Stimulated activated CD4-positive, alpha-beta T cell treated with anti-CD3 and anti-CD28 coated beads, Interleukin-1b, Interleukin-23, amount 100 ng/mL, for 48 hours (primary cell): ENCODE data around the gene NFATC2.
"Not testable (repeated sequence)": the region's sequence is repeated elsewhere in the genome, so short reads cannot be mapped to it uniquely, and the experiment has no call there.

Experiments
- DNase-seq: peaks from one replicate; pipeline ENCODE4 v3.0.0-alpha.2; 2020

Gene NFATC2

GRCh38 chr20:51567622-51568021 lies 25.1 kb upstream of the NFATC2 start:
- no peak for DNase-seq

DNA sequence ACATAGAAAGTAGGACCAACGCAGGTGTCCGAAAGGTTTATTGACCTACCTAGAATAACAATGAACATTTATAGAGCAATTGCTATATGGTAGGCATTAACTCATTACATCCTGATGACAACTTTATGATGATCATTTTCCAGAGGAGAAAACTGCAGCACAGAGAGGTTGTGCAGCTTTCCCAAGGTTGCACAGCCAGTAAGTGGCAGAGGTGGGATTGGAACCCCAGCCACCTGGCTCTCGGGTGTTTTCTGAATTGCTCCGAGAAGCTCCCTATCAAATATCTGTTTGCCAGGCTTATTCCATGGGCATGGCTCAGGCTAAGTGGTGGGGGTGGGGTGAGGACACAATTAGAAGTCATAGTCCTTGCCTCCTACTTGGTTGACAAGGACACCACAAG lies 24.1 kb upstream of the NFATC2 start:
- no peak for DNase-seq

DNA sequence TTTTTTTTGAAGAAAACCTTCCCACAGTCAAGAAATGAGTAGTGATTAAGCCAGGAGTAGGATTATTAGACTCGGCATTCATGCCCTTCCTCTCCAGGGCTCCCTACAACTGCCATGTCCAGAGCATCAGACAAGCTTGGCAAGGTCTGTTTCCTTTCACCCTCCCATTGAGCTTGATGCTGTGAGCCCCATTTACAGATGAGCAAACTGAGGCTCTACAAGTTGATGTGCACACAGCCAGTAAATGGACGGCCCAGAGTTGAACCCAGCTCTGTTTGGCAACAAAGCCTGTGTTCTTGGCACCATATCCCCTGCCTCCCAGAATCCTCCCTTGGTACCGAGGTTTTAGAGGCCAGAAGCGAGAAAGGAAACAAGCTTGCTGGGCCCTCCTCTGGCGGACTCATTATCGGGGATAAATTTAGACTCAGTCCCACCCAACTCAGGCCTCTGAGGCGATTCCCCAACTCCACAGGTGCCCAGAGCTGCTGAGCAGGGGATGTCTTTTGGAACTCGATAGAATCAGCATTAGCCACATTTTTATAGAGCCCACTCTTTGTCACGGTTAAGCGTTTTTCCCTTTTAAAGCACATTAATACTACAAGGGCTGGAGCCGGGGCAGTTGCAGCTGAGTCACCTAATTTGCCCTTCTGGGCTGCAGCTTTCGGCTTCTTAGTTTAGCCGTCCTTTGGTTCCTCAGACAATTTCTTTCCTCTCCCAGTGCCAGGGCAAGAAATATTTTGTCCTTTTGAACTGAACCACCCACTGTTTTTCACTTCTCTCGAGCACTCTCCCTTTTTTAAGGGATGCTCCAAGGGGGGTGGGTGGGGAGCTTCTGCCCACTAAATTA lies 23.0 kb upstream of the NFATC2 start:
- no peak for DNase-seq

DNA sequence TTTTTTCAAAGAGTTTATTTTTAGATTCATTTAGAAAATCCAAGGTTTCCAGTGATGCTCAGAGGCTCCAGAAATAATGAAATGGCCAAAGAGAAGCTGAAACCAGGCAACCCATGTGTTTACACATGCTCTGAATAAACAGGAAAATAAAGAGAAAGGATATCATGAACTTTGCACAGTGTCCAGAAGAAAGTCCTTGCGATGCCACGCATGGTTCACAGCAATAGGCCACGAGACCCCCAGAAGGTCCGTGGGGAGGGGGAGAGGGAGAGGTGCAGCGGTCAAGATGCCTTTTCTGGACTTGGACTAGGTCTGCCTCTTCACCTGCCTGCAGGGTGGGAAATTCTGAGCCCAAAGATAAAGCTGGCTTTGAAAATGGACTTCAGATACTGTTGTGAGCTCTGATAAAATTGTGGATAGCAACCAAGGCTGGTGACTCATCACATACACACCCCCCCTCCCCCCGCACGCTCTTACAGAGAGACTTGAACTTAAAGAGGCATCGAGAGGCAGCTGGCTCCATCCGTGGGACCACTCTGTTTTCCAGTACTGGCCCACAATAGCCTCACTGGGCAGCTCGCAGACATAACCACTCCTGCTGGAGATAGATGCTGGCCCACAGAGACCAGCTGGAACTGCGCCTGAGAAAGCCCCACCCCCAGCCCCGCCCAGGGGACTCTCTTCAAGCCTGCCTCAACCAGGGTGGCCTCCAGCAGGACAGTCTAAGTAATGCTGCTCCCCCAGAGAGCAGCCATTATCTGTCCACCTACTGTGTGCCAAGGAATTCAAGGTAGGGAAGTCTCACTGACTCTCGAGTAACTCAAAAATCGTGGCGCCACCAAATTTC lies 21.2 kb upstream of the NFATC2 start:
- DNase-seq: no peak

- no peak for DNase-seq
Observed at GRCh38 chr20:51563174-51563485, 20.6 kb upstream of the NFATC2 start.

- DNase-seq: no peak
Observed at GRCh38 chr20:51562332-51563173, 20.0 kb upstream of the NFATC2 start.

DNA sequence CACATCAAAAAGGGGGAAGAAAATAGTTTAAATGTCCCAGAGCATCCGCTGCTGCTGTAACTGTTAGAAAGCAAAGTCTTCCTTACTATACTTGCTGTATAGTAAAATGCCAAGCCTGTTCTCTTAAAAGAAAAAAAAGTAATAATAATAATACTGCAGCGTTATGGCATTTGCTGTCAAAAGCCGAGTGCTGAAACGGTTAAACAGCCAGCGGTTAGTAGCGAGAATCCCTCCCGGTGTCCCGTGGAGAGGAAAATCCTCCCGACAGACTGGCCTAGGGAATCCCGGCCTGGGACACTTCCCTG lies 19.5 kb upstream of the NFATC2 start:
- DNase-seq: no peak

DNA sequence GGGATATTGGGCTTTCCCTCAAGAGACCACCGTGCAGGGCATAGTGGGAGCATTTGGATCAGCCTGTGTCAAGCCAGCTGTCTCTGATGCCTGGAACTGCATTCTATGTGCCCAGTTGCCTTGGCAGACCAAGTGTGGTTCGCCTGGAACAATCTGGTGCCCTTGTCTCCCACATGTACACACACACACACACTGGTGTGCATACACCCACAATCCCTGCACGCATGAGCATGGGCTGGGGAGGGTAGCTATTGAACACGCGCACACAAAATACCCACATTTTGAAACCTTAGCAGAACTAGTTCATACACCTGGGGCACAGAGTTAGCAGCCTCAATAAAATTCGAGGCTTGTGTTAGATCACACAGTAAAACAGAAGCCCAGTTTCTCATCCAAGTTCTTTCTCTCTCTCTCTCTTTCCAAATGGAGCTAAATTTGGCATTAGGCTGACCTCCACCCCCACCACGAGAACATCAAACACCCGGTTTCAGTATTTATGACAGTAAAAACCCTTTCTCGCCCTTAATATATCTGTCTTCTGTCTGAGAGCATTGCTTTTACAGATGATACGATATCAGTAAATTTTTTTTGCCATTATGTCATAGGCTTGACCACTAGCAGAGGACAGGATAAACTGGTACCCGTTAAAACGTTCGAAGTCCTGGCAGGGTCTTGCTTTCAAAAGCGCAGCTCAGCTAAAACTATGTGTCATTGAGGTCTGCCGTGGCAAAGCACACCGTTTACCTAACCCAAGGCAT lies 18.2 kb upstream of the NFATC2 start:
- DNase-seq: no peak

DNA sequence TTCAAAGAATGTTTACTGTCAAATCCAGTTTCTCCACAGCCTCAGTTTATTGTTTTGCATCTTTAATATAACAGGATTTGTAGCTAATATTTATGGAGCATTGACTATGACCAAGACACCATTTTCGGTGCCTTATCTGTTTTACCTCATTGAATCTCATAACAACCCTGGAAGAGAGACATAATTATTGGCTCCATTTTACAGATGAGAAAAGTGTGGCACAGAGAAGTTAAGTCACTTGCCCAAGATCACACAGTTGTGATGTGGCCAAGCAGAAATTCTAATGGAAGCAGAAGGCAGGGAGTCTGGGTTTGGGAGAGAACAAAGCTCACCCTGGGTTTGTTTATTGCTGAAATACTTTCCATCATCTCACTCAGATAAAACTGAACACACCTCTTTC lies 17.5 kb upstream of the NFATC2 start:
- DNase-seq: no peak

DNA sequence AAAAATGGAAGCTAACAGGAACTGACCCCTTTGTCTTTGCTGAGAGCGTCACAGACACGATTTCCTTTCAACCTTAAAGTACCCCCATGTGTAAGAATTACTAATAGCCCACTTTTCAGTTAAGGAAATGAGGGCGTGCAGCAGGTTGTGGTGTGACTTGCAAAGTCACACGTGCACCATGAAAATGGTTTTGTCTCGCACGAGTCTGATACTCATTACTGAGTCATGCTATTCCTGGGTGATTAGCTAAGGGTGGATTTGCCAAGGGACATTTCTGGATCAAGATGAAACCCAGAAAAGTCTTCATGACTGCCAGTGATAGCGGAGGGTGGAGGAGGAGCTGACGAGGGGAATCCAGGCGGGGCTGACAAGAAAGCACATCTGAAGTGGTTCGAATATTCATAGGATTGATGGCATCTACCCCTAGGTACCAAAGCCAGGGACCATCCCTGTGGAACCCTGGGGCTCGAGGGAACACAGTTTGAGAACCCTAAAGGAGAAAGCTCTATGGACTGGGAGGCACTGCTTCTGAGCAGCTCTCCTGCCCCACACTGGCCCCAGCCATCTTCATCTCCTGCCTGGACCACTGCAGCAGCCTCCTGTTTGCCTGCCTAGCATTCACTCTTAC lies 12.1 kb upstream of the NFATC2 start:
- DNase-seq: no peak

DNA sequence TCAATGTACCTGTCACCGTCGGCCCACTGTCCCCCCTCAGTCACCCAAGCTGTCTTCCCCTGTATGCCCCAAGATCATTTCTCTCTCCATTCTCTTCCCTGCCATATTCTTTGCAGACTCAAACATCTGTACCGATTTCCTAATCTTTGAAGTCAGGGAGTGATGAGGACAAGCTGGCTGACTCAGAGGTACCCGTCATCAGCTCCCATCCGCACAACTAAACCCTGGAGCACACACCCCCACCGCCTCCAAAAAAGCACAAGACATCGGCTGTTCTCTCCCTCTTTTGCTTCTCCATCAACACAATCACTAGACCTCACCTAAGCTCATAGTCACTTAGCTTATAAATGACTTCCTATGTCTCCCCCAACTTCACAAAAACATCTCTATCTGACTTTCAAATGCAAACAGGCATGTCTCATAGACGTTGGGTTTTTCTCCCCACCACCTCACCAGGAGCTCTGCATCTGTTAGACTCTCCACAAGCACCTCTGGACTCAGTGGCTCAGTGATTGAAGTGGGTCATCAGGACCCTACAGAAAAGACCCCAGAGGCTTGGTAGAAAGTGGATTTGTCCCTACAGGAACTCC lies 11.5 kb upstream of the NFATC2 start:
- no peak for DNase-seq

GRCh38 chr20:51551186-51551585 lies 8.7 kb upstream of the NFATC2 start:
- DNase-seq: no peak

GRCh38 chr20:51549474-51549873 lies 7.0 kb upstream of the NFATC2 start:
- no peak for DNase-seq

DNA sequence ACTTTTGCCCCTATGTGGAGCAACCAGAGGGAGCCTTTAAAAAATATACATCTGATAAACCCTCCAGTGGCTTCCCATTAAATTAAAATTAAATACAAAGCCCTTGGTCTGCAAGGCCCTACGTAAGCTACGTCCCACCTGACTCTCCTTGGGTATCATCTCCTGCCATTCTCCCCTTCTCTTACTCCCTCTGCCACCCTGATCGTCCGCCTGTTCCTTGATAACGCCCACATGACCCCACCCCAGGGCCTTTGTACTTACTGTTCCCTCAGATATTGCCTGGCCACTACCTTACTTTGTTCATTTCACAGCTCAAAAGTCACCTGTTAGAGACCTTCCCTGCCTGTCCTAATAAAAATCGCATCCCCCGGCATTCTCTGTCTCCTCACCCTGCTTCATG lies 5.4 kb upstream of the NFATC2 start:
- no peak for DNase-seq

GRCh38 chr20:51545515-51545914 lies 3.0 kb upstream of the NFATC2 start:
- no peak for DNase-seq

DNA sequence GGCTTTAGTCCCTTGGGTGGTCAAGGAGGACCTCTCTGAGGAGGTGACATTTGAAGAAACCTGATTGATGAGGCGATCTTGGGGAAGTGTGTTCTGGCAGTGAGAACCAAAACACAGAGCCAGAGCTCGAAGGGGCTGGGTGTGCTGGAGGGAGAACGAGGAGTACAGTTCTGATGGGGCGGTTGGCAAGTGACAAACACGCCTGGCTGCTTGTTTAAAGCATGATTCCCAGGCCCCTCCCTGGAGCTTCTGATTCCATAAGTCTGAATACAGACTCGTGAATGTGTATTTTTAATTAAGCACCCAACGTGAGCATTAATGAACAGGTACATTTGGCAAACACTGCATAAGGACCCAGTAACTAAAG lies 886 bp upstream of the NFATC2 start:
- DNase-seq: no peak

DNA sequence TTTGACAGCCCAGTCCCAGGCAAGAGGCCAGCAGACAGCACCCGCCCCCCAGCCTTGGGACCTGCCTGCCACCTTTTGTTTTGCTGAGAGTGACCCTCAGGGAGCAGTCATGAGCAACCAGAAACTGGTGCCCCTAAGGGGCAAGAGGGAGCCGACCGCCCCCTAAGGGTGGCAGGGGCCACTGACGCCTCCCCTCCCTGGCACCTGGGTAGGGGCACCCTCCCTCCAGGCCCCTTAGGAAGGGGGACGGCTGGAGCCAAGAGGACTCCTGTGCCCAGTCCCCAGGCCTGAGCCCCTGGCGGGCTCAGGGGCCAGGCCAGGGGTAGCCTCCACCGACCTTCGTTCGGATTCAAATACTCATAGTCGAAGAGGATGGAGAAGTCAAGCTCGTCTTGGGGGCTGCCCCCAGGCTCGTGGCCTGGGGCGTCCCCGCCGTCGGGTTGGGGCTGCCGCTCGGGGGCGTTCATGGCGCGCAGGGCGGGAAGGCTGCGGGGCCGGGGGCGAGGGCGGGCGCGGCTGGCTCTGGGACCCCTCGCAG lies 417 bp downstream of the NFATC2 start:
- peak; percentile 56 for DNase-seq

- peak; percentile 87 for DNase-seq
Observed at GRCh38 chr20:51541189-51542032, 1.1 kb downstream of the NFATC2 start.

- no peak for DNase-seq
Observed at GRCh38 chr20:51540580-51540979, 1.9 kb downstream of the NFATC2 start.

DNA sequence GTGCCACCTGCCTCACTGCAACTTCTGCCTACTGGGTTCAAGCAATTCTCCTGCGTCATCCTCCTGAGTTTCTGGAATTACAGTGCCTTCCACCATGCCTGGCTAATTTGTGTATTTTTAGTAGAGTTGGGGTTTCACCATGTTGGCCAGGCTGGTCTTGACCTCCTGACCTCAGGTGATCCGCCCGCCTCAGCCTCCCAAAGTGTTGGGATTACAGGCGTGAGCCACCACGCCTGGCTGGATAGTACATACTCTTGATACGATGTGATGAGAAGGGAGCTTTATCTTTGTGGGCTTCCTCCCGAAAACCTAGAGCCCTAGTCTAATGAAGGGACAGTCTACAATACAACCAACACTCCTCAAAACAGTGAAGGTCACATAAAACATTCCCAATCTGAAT lies 2.4 kb downstream of the NFATC2 start:
- not testable (repeated sequence) for DNase-seq
